HepG2 (cell line): ENCODE data around the gene TRAPPC12. TPM values are rescaled to one million over a fixed set of nuclear protein-coding genes. Genes with fewer than 3 reads are reported as not detected.

Experiments used
- ATF7 ChIP-seq, 2 experiments: fragments of 450-650 bp in 1 of 2; sonication (generic) in 1 of 2; formaldehyde crosslinking in 1 of 2; IDR thresholded peaks; 2 replicates each; pipeline versions ENCODE4 v1.4.0 to v1.6.1; 2016 to 2020; ENCODE audit warnings: antibody characterized with exemption in 1 of 2, mild to moderate bottlenecking in 1 of 2, missing genetic modification reagents in 1 of 2
- BCL6 ChIP-seq: IDR thresholded peaks from 2 replicates; pipeline ENCODE4 v1.6.1; 2016; ENCODE audit warnings: missing genetic modification reagents, missing compliant biosample characterization
- BHLHE40 ChIP-seq: IDR thresholded peaks from 2 replicates; pipeline ENCODE4 v1.6.1; 2011; ENCODE audit warnings: low read length, improper control_type of control experiment
- BRCA1 ChIP-seq: sonication (generic); formaldehyde crosslinking; IDR thresholded peaks from 2 replicates; pipeline ENCODE4 v1.4.0; 2020; ENCODE audit warnings: missing genetic modification reagents
- CHD4 ChIP-seq: fragments of 200-600 bp; sonication (generic); IDR thresholded peaks from 2 replicates; pipeline ENCODE4 v1.7.0; 2017; ENCODE audit warnings: mild to moderate bottlenecking, low read length, borderline replicate concordance
- FOXJ3 ChIP-seq: sonication (generic); formaldehyde crosslinking; IDR thresholded peaks from 2 replicates; pipeline ENCODE4 v1.4.0; 2020; ENCODE audit warnings: missing genetic modification reagents, mild to moderate bottlenecking, borderline replicate concordance
- FOXO4 ChIP-seq: sonication (generic); formaldehyde crosslinking; conservative IDR thresholded peaks from 2 replicates; pipeline ENCODE4 v1.8.1; 2023; ENCODE audit warnings: missing genetic modification reagents
- HDAC1 ChIP-seq: sonication (generic); formaldehyde crosslinking; IDR thresholded peaks from 2 replicates; pipeline ENCODE4 v1.5.1; 2020; ENCODE audit warnings: mild to moderate bottlenecking, missing genetic modification reagents
- HMGA1 ChIP-seq: sonication (generic); formaldehyde crosslinking; conservative IDR thresholded peaks from 2 replicates; pipeline ENCODE4 v1.4.0; 2020; ENCODE audit warnings: missing genetic modification reagents
- HNRNPH1 ChIP-seq: fragments of 200-400 bp; formaldehyde crosslinking; optimal IDR thresholded peaks from 2 replicates; pipeline ENCODE3; 2017; ENCODE audit warnings: mild to moderate bottlenecking, low read depth, low read length
- POLR2AphosphoS5 ChIP-seq: IDR thresholded peaks from 2 replicates; pipeline ENCODE4 v1.6.1; 2012; ENCODE audit warnings: low read depth, low read length
- RNF2 ChIP-seq: fragments of 450-650 bp; conservative IDR thresholded peaks from 2 replicates; pipeline ENCODE4 v1.6.1; 2016; ENCODE audit warnings: low read depth
- SAP130 ChIP-seq: IDR thresholded peaks from 2 replicates; pipeline ENCODE4 v1.6.1; 2016; ENCODE audit warnings: low read depth
- SIX4 ChIP-seq: sonication (generic); formaldehyde crosslinking; IDR thresholded peaks from 2 replicates; pipeline ENCODE4 v1.4.0; 2020; ENCODE audit warnings: missing genetic modification reagents
- SRSF9 ChIP-seq: fragments of 200-400 bp; formaldehyde crosslinking; IDR thresholded peaks from 2 replicates; pipeline ENCODE4 v1.6.1; 2018; ENCODE audit warnings: borderline replicate concordance, mild to moderate bottlenecking, low read depth, low read length; ENCODE audit not compliant: insufficient read depth, poor library complexity, severe bottlenecking
- YEATS4 ChIP-seq: sonication (generic); formaldehyde crosslinking; IDR thresholded peaks from 2 replicates; pipeline ENCODE4 v1.4.0; 2020; ENCODE audit warnings: missing genetic modification reagents, borderline replicate concordance
- ZBTB39 ChIP-seq: sonication (generic); formaldehyde crosslinking; IDR thresholded peaks from 2 replicates; pipeline ENCODE4 v1.5.0; 2020; ENCODE audit warnings: missing genetic modification reagents
- ZBTB49 ChIP-seq: sonication (generic); formaldehyde crosslinking; IDR thresholded peaks from 2 replicates; pipeline ENCODE4 v1.4.0; 2020; ENCODE audit warnings: missing genetic modification reagents, borderline replicate concordance
- ZFP90 ChIP-seq: sonication (generic); formaldehyde crosslinking; IDR thresholded peaks from 2 replicates; pipeline ENCODE4 v1.8.0; 2022; ENCODE audit warnings: missing genetic modification reagents, mild to moderate bottlenecking, inconsistent platforms, borderline replicate concordance
- ZNF10 ChIP-seq: sonication (generic); formaldehyde crosslinking; IDR thresholded peaks from 2 replicates; pipeline ENCODE4 v1.4.0; 2020; ENCODE audit warnings: mild to moderate bottlenecking, low read depth, missing genetic modification reagents, borderline replicate concordance
- ZNF333 ChIP-seq: sonication (generic); formaldehyde crosslinking; IDR thresholded peaks from 2 replicates; pipeline ENCODE4 v1.4.0; 2020; ENCODE audit warnings: mild to moderate bottlenecking, missing genetic modification reagents, borderline replicate concordance
- ZNF605 ChIP-seq: sonication (generic); formaldehyde crosslinking; IDR thresholded peaks from 2 replicates; pipeline ENCODE4 v1.8.0; 2022; ENCODE audit warnings: mild to moderate bottlenecking, missing genetic modification reagents
- ZNF747 ChIP-seq: sonication (generic); formaldehyde crosslinking; IDR thresholded peaks from 2 replicates; pipeline ENCODE4 v1.8.1; 2023; ENCODE audit warnings: missing genetic modification reagents, mild to moderate bottlenecking, borderline replicate concordance
- polyA plus RNA-seq, 8 experiments: library from polyadenylated mRNA; depleted of rRNA in 3 of 8; stranded (reverse) in 7 of 8; unstranded in 1 of 8; fragments of >200 nt; fragmentation: Illumina TruSeq in 4 of 8; extraction: Trizol in 4 of 8; gene quantifications; 2 replicates each; pipeline versions ENCODE4 v1.2.1 to v1.2.3, GENCODE V29; 2011 to 2016; ENCODE audit warnings: low read depth in 4 of 8, missing spikeins in 1 of 8, mixed read lengths in 1 of 8; ENCODE audit not compliant: insufficient read depth in 1 of 8
- total RNA-seq, 5 experiments: library from RNA; depleted of rRNA; stranded (reverse); fragments of >200 nt; fragmentation: Illumina TruSeq; extraction: Trizol; gene quantifications; 2 replicates each; pipeline ENCODE4 v1.2.3, GENCODE V29; 2016; ENCODE audit warnings: low read depth in 1 of 5

TRAPPC12 gene
- total and polyA plus RNA-seq, 2 of the 13 experiments (the other 11 are each of a cell fraction or from before 2014, with no cell fraction given) = 46.4 to 97.7 TPM

- TF ChIP-seq HNRNPH1 = peak; percentile 39
- no peak for TF ChIP-seq BRCA1 (CRISPR knock-in tag)
- peak; percentile 86 for TF ChIP-seq YEATS4
- peak; percentile 50 for TF ChIP-seq SIX4 (CRISPR knock-in tag)
- peak; percentile 58 for TF ChIP-seq BCL6 (CRISPR knock-in tag)
- no peak for TF ChIP-seq ZBTB49
- no peak; the same call in 1 of the 2 replicates for TF ChIP-seq ZFP90
- TF ChIP-seq SRSF9 = no peak
- peak; percentile 94 for TF ChIP-seq POLR2AphosphoS5
- no peak for TF ChIP-seq ATF7 (IDR thresholded peaks at IDR 0.05)
- TF ChIP-seq ATF7 (CRISPR knock-in tag; IDR thresholded peaks at IDR 0.05) = 0 out of 2 replicates have a peak, but pooled peaks have one; percentile 14
- TF ChIP-seq SAP130 (CRISPR knock-in tag) = peak; percentile 89
- TF ChIP-seq ZNF605 (CRISPR knock-in tag) = peak; percentile 90
- no peak for TF ChIP-seq CHD4
- peak; percentile 82 for TF ChIP-seq BHLHE40
- TF ChIP-seq FOXO4 = 0 out of 2 replicates have a peak, but pooled peaks have one; percentile 90
- peak; percentile 93 for TF ChIP-seq HDAC1
- peak; percentile 99 for TF ChIP-seq ZNF747 (CRISPR knock-in tag)
- TF ChIP-seq ZNF333 = peak; percentile 95; the same call in 1 of the 2 replicates
- peak; percentile 94 for TF ChIP-seq RNF2
- peak; percentile 64; the same call in 1 of the 2 replicates for TF ChIP-seq FOXJ3
- TF ChIP-seq ZBTB39 (CRISPR knock-in tag) = peak; percentile 81; the same call in 1 of the 2 replicates
- TF ChIP-seq ZNF10 (CRISPR knock-in tag) = no peak
- TF ChIP-seq HMGA1 (CRISPR knock-in tag) = no peak
Measured at GRCh38 chr2:3519255-3520205, 140.0 kb downstream of the TRAPPC12 start, which contains the start of gene ADI1 (continued).
